ENCODE results near the gene EEF1A2.

Gene EEF1A2

DNA sequence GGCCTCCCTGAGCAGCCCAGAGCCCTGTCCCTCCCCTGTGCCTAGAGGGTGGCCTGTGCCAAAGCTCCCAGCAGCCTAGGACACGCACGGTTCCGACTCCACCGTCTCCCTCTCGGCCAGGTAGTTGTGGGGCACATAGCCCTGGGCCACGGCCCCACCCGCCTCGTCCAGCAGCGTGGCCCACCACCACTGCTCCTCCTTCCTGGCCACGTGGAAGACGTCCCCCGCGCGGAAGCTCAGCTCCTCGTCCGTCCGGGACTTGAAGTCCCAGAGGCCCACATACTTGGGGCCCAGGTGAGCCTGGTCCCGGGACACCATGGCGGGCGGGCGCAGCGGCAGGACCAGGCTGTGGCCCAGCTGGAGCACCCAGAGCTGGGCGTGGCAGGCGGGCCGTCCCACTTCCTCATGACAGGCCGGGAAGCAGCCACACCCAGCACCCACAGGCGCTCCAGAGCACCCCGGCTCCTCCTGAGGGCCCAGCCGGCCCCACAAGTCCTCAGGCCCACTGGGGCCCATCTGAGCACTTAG, 38.2 kb upstream of the EEF1A2 start, which contains the start of gene PTK6:
Gene PTK6 (minus strand): TSS at position 380 of the 528 bp plus-strand sequence. CDS start 62 bp downstream, at position 318.
- no peak for DNase-seq (ENCODE audit: low read depth in 2 of 2)

DNA sequence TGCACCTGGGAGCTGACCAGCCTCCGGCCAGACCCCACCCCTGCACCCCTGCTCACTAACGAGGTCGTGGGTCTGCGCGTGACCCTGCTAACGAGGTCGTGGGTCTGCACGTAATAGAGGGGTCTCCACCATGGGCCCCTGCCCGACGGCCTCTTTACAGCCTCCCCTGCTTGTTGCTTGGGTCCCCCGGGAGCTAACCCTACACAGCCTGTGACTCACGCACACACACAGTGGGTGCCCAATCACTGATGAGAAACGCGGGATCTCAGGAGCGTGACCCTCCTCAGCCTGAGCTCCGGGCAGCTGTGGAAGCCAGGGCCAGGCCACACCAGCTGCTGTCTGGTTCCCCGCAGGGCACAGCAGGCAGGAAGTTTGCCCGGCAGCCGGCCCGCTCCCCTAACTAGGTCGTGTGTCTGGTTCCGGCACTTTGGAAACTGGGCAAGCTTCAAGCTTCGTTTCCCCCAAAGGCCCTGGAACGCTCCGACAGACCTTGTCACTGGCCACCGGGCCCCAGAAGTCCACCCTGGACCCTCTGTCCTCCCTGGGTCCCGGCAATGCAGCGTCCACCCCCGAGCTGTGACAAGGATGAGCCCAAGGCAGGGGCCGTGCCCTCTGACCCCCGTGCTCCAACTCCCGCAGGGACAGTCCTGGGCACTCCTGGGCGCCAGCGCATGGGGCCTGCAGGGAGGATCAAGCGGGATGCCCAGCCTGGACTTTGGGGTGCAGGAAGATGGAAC, 37.5 kb upstream of the EEF1A2 start:
- no peak for DNase-seq (ENCODE audit: low read depth in 2 of 2)

DNA sequence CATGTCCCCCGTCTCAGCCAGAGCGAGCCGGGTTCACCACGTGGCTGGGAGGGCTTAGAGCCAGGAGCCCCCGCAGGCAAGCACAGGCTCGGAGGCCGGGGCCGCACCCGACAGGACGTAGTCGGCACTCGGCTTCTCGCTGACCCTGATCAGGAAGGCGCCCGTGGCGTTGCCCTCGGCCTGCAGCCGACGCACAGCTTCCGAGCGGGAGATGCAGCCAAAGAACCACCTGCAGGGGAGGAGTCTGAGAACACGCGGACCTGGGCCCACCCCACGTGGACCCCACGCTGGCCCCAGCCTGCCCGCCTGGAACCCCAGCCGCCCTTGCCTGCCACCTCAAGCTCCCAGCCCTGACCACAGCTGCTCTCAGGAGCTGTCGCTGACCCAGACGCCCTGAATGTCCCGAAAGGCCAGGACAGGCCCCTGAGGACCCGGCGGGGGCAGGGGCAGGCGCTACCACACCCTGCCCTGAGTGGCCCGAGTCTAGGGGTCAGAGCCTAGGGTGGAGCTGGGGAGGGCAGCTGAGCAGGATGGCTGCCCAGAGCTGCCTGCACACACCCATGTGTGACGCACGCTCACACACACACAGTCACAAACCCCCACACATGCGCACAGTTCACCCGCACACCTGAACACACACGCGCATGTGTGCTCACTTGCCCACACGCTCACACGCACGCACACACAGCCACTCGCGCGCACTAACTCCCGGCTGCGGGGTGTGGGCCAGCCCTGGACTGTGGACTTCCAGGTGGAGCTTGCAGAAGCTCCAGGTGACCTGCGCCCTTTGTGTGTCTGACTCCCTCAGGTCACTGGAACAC, 36.2 kb upstream of the EEF1A2 start:
- no peak for DNase-seq (ENCODE audit: low read depth in 2 of 2)

DNA sequence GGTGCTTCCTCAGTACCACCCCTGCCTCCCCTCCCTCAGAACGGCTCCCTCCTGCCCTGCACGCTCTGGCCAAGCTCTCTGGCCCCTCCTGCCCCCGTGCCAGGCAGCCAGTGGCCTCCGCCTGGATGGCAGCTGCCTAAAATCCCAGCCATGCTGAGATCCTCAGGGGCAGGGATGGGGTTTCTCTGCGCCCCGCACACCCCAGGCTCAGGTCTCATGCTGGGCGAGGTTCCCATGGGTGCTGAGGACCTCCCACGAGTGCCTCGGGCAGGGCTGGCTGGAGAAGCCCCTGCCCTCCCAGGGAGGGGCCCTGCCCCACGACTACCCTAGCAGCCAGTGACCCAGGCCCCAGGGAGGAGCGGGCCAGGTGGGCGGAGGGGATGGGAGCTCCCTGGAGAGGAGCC, 35.5 kb upstream of the EEF1A2 start:
- no peak for DNase-seq (ENCODE audit: low read depth in 2 of 2)

- no peak for DNase-seq (ENCODE audit: low read depth in 2 of 2)
Observed at GRCh38 chr20:63533871-63534393, 35.0 kb upstream of the EEF1A2 start.

- no peak for DNase-seq (ENCODE audit: low read depth in 2 of 2)
Observed at GRCh38 chr20:63533388-63533787, 34.5 kb upstream of the EEF1A2 start.

DNA sequence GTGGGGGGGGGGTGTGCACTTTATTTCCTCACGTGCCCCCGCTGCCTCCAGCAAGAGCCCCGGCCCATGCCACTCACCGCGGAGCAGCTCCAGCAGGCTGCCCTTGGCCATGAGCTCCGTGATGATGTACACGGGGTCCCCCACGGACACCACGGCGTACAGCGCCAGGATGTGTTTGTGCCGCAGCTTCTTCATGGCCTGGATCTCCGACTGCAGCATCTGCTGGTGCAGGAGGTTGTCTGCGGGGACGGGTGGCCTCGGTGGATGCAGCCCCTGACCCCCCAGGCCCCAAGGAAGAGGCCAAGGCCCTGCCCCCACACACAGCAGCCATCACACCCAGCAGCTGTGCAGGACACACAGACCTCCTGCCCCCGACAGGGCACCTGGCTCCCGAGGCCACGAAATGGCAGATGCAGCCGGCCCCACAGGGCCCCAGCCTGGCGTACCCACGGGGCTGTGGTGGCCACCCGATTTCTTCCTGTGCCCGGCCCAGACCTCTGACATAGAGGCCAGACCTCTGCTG, 33.6 kb upstream of the EEF1A2 start:
- no peak for DNase-seq (ENCODE audit: low read depth in 2 of 2)

GRCh38 chr20:63531686-63532448, 33.0 kb upstream of the EEF1A2 start:
- DNase-seq (ENCODE audit: low read depth in 2 of 2), result no peak

DNA sequence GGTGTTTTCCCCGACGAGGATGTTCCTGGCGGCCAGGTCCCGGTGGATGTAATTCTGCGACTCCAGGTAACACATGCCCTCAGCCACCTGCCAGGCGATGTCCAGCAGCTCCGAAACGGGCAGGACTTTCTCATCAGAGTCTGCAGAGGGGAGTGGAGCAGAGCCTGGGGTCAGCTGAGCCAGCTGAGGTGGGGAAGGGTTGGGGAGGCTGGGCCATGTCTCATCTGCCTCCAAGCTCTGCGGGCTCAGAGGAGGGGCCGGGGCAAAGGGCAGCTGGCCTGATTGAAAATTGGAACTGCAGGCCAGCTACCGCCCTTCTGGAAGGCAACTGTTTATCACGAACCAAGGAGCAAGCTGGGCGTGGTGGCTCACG, 31.9 kb upstream of the EEF1A2 start:
- DNase-seq (ENCODE audit: low read depth in 2 of 2), result no peak

DNA sequence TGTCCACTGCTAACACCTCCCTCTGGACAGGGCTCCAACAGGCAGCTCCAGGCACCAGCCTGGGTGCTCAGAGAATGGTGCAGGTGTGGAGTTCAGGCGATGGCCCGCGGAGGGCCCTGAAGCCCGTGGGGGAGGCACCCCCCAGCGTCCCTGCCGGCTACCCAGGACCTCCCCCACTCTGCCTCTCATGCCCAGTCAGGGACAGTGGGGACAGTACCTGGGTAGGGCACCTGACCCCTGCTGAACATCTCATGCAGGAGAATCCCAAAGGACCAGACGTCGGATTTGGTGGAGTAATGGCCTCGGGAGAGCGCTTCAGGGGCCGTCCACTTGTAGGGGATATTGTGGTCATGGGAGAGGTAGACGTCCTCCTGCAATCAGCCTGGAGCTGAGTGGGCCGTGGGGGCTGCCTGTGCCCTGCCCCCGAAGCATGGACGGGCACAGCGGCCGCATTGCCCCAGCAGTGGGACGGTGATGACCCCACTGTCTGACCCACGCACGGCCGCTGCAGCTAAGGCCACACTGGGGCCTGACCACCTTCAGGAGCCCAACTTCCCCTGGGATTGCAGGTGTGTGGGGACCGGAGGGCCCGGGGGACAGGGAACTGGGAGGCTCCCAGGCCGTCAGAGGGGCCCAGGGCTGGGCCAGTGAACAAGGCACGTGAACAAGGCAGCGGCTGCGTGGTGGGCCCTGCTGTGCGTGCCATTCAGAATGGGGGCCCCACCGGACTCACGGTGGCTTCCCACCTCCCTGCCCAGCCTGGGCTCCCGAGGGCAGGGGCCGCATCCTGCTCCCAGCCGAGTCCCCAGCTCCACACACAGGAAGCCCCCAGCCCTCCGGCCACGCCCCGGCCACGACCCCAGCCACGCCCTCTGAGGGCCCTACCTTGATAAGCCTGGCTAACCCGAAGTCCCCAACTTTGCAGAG, 31.2 kb upstream of the EEF1A2 start:
- no peak for DNase-seq (ENCODE audit: low read depth in 2 of 2)

- no peak for DNase-seq (ENCODE audit: low read depth in 2 of 2)
Observed at GRCh38 chr20:63529180-63529860, 30.4 kb upstream of the EEF1A2 start.

DNA sequence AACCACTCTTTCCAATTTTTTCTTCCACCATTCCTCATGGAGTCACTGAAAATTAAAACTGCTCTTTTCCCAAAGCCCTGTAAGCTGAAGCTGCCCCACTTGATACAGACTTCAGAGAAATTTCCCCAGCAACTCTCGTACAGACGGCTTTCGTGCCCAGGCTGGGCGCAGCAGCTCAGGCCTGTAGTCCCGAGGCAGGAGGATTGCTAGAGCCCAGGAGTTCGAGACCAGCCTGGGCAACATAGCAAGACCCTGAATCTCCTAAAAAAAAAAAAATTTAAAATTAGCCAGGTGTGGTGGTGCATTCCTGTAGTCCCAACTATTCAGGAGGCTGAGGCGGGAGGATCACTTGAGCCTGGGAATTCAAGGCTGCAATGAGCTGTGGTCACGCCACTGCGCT, 28.3 kb upstream of the EEF1A2 start:
- no peak for DNase-seq (ENCODE audit: low read depth in 2 of 2)

DNA sequence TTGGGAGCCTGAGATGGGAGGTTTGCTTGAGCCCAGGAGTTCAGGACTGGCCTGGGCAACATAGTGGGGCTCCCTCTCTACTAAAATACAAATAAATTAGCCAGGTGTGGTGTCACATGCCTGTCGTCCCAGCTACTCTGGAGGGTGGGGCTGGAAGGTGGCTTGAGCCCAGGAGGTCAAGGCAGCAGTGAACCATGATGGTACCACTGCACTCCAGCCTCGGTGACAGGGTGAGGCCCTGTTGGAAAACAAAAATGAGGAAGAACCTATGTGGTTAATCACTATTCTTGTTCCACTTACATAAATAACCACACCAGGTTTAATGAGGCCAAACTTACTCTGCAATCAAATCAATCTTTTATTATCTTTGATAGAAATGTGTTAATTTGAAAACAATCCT, 27.1 kb upstream of the EEF1A2 start:
- DNase-seq (ENCODE audit: low read depth in 2 of 2), result no peak

- no peak for DNase-seq (ENCODE audit: low read depth in 2 of 2)
Observed at GRCh38 chr20:63525185-63525584, 26.3 kb upstream of the EEF1A2 start.

DNA sequence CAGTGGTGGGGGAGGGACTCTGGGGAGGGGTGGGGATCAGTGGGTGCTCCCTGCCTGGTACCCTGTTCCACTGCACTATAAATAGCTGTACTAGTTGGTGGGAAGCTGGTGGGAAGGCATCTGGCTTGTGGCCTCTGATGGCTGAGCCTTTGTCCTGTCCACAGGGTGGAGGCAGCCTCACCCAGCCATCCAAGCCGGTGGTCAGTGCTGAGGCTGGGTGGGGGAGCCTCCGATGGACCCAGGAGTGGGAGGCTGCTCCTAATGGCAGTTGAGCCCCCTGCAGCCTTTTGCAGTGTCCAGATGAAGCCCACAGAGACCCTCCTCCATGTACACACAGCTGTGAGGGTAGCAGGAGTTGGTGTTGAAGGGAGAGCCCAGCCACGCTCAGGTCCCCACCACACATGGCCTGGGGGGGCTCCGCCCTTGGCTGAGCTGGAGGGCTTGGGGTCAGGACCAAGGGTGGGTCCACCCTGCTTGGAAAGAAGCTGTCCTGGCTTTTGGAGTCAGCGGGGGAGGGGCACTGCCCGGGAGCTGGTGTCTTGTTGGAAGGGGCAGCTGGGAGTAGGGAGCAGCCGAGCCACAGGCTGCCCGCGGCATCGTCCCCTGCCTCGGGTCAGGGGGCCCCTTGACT, 24.2 kb upstream of the EEF1A2 start:
- DNase-seq (ENCODE audit: low read depth in 2 of 2), result no peak

- no peak for DNase-seq (ENCODE audit: low read depth in 2 of 2)
Observed at GRCh38 chr20:63522091-63522868, 23.4 kb upstream of the EEF1A2 start.

- DNase-seq (ENCODE audit: low read depth in 2 of 2), result no peak
Observed at GRCh38 chr20:63521602-63522001, 22.7 kb upstream of the EEF1A2 start.

DNA sequence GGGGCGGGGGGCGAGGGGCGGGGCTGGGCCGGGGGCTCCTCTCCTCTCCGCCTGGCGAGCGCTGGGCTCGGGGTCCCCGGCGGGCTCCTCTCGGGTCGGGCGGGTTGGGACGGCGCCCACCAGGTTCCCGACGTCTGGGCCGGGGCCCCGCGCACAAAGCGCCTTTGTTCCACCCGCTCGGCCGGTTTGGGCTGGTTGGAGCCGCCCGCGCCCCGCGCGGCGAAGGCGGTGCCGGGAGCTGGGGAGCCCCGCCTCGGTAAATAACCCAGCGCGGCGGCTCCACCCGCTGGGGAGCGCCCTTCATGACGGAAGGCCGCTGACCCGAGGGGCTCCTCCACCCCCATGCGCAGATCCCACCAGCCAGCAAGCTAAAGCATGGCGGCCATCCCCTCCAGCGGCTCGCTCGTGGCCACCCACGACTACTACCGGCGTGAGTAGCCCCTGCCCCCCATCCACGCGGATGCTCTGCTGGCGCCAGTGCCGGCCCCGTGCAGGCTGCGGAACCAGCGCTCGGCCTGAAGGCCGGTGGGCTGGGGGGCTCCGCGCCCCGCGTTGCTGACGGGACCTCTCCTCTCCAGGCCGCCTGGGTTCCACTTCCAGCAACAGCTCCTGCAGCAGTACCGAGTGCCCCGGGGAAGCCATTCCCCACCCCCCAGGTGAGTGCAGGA, 22.2 kb upstream of the EEF1A2 start:
- DNase-seq (ENCODE audit: low read depth in 2 of 2), result peak; percentile 16 to 21
